ENCODE data around the gene CLIP4. TPM values are rescaled to one million over a fixed set of nuclear protein-coding genes. Genes with fewer than 3 reads are reported as not detected.

The CLIP4 gene
- total RNA-seq, 3 donors from 2014 or later (not counting 1 experiment from before 2014, with no cell fraction given): 56.8 to 88.0 (median 72.6) TPM

GRCh38 chr2:29075894-29076705 is 39.1 kb upstream of the CLIP4 start:
- no peaks in the 10 kb centered on the region for H3K27me3 ChIP-seq (ENCODE audit: control insufficient read depth, insufficient read depth, low read length)
- H3K27me3 Mint-ChIP-seq (ENCODE audit: low read depth in 2 of 2): no peaks in the 10 kb centered on the region
- ATAC-seq (no peak), DNase-seq (no peak)
- peaks cover 9% of the 10 kb centered on the region for H3K9me3 ChIP-seq (ENCODE audit: control insufficient read depth, insufficient read depth, low read length)
- TF ChIP-seq, protein P1, sequence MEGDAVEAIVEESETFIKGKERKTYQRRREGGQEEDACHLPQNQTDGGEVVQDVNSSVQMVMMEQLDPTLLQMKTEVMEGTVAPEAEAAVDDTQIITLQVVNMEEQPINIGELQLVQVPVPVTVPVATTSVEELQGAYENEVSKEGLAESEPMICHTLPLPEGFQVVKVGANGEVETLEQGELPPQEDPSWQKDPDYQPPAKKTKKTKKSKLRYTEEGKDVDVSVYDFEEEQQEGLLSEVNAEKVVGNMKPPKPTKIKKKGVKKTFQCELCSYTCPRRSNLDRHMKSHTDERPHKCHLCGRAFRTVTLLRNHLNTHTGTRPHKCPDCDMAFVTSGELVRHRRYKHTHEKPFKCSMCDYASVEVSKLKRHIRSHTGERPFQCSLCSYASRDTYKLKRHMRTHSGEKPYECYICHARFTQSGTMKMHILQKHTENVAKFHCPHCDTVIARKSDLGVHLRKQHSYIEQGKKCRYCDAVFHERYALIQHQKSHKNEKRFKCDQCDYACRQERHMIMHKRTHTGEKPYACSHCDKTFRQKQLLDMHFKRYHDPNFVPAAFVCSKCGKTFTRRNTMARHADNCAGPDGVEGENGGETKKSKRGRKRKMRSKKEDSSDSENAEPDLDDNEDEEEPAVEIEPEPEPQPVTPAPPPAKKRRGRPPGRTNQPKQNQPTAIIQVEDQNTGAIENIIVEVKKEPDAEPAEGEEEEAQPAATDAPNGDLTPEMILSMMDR (IDR thresholded peaks at IDR 0.05): no peak
- H3K4me1 Mint-ChIP-seq: no peaks in the 10 kb centered on the region
- whole genome bisulfite sequencing (ENCODE audit: insufficient coverage): 85% methylated on average over 14 of the region's 14 CpGs
- no peak overlapping the region for H3K4me3 Mint-ChIP-seq
- H3K27ac Mint-ChIP-seq: no peak overlapping the region
- no peak overlapping the region for H3K27ac ChIP-seq (ENCODE audit: low read length)
- no peak overlapping the region for H3K4me3 ChIP-seq (ENCODE audit: low read length)
- H3K36me3 Mint-ChIP-seq: no peaks in the 10 kb centered on the region
- H3K9me3 Mint-ChIP-seq: no peaks in the 10 kb centered on the region
- H3K4me1 ChIP-seq (ENCODE audit: control insufficient read depth, insufficient read depth, low read length): no peaks in the 10 kb centered on the region
- H3K36me3 ChIP-seq (ENCODE audit: control insufficient read depth, insufficient read depth, low read length): no peaks in the 10 kb centered on the region
- intact Hi-C loops (cut with micrococcal nuclease): no loop called here

GRCh38 chr2:29079887-29080286 is 35.3 kb upstream of the CLIP4 start:
- Mint-ChIP-seq H3K4me3 (no peak overlapping the region), H3K9me3 (no peaks in the 10 kb centered on the region), H3K4me1 (no peaks in the 10 kb centered on the region), H3K36me3 (no peaks in the 10 kb centered on the region), H3K27ac (no peak overlapping the region), H3K27me3 (ENCODE audit: low read depth in 2 of 2) (no peaks in the 10 kb centered on the region)
- Histone ChIP-seq H3K4me3 (ENCODE audit: low read length) (no peak overlapping the region), H3K27me3 (ENCODE audit: control insufficient read depth, insufficient read depth, low read length) (no peaks in the 10 kb centered on the region), H3K27ac (ENCODE audit: low read length) (no peak overlapping the region), H3K36me3 (ENCODE audit: control insufficient read depth, insufficient read depth, low read length) (no peaks in the 10 kb centered on the region), H3K9me3 (ENCODE audit: control insufficient read depth, insufficient read depth, low read length) (peaks cover 9% of the 10 kb centered on the region), H3K4me1 (ENCODE audit: control insufficient read depth, insufficient read depth, low read length) (no peaks in the 10 kb centered on the region)
- DNase-seq (no peak), ATAC-seq (no peak)
- TF ChIP-seq, protein P1 (IDR thresholded peaks at IDR 0.05): no peak
- WGBS (ENCODE audit: insufficient coverage): 94% methylated on average over 7 of the region's 7 CpGs
- intact Hi-C loops (cut with micrococcal nuclease): no loop called here

- Mint-ChIP-seq H3K27ac (no peak overlapping the region), H3K27me3 (ENCODE audit: low read depth in 2 of 2) (no peaks in the 10 kb centered on the region), H3K9me3 (no peaks in the 10 kb centered on the region), H3K36me3 (no peaks in the 10 kb centered on the region), H3K4me3 (no peak overlapping the region), H3K4me1 (no peaks in the 10 kb centered on the region)
- TF ChIP-seq, protein P1 (IDR thresholded peaks at IDR 0.05): no peak
- no peak for DNase-seq
- ATAC-seq: no peak
- Histone ChIP-seq H3K27me3 (ENCODE audit: control insufficient read depth, insufficient read depth, low read length) (no peaks in the 10 kb centered on the region), H3K9me3 (ENCODE audit: control insufficient read depth, insufficient read depth, low read length) (peaks cover 9% of the 10 kb centered on the region), H3K27ac (ENCODE audit: low read length) (no peak overlapping the region), H3K4me3 (ENCODE audit: low read length) (no peak overlapping the region), H3K4me1 (ENCODE audit: control insufficient read depth, insufficient read depth, low read length) (no peaks in the 10 kb centered on the region), H3K36me3 (ENCODE audit: control insufficient read depth, insufficient read depth, low read length) (no peaks in the 10 kb centered on the region)
- WGBS (ENCODE audit: insufficient coverage): 97% methylated on average over 11 of the region's 12 CpGs
- intact Hi-C loops (cut with micrococcal nuclease): no loop called here
These were observed 34.1 kb upstream of the CLIP4 start for GRCh38 chr2:29080886-29081743.
